Panc1 (cell line): ENCODE results near the gene HEXD. TPM values are rescaled to one million over a fixed set of nuclear protein-coding genes. Genes with fewer than 3 reads are reported as not detected.

Experiments
- ATAC-seq: fragments of 200-7000 bp; cut with Tn5 transposase; 2 replicates; pipeline ENCODE4 v1.9.1; 2020; ENCODE audit warnings: mild to moderate bottlenecking, moderate library complexity
- BruUV-seq: library from RNA; stranded (reverse); fragments of 400-500 nt; replicated peaks from 2 replicates; lab custom pipeline; 2021; lab: Mats Ljungman, UMichigan
- CTCF ChIA-PET: fragments of 300-600 bp; sonication (Branson Sonifier 250); formaldehyde crosslinking; loops from one replicate; lab custom pipeline; 2022; ENCODE audit warnings: antibody characterized with exemption; lab: Charles Lee
- POLR2A ChIA-PET: fragments of 300-600 bp; sonication (Branson Sonifier 250); formaldehyde crosslinking; loops from one replicate; lab custom pipeline; 2022; ENCODE audit warnings: antibody characterized with exemption; lab: Charles Lee
- DNase-seq: peaks from one replicate; pipeline ENCODE4 v3.0.0-alpha.2; 2010; ENCODE audit warnings: low read depth, low spot score
- H3K27ac ChIP-seq: 2 replicates; pipeline ENCODE4 v1.5.1; 2011; ENCODE audit warnings: mild to moderate bottlenecking, low read length, inconsistent platforms
- H3K27me3 ChIP-seq: fragments of 200-500 bp; sonication (Bioruptor generic); 2 replicates; pipeline ENCODE4 v1.6.0; 2014; ENCODE audit warnings: low read length, inconsistent platforms; ENCODE audit not compliant: control insufficient read depth, insufficient read depth
- H3K36me3 ChIP-seq: fragments of 200-500 bp; sonication (Bioruptor generic); 2 replicates; pipeline ENCODE4 v1.5.1; 2014; ENCODE audit warnings: inconsistent platforms, mild to moderate bottlenecking, low read length, moderate library complexity; ENCODE audit not compliant: control insufficient read depth, insufficient read depth
- H3K4me1 ChIP-seq: 2 replicates; pipeline ENCODE4 v1.5.1; 2011; ENCODE audit warnings: inconsistent platforms, mild to moderate bottlenecking, low read length, moderate library complexity; ENCODE audit not compliant: control insufficient read depth, insufficient read depth
- H3K4me3 ChIP-seq, 2 experiments: 2 replicates each; pipeline ENCODE4 v1.5.1; 2011 to 2012; ENCODE audit warnings: low read depth in 2 of 2, low read length in 2 of 2, mild to moderate bottlenecking in 2 of 2, inconsistent platforms in 1 of 2, moderate library complexity in 1 of 2
- H3K9me3 ChIP-seq: fragments of 200-500 bp; sonication (Bioruptor generic); 2 replicates; pipeline ENCODE4 v1.5.1; 2014; ENCODE audit warnings: low read depth, mild to moderate bottlenecking, inconsistent platforms, low read length, moderate library complexity; ENCODE audit not compliant: control insufficient read depth, insufficient read depth
- CTCF ChIP-seq: fragments of 450-650 bp; IDR thresholded peaks from 2 replicates; pipeline ENCODE4 v1.5.1; 2017; ENCODE audit warnings: mild to moderate bottlenecking
- POLR2AphosphoS5 ChIP-seq: IDR thresholded peaks from 2 replicates; pipeline ENCODE4 v1.6.1; 2012; ENCODE audit warnings: mild to moderate bottlenecking, low read depth, low read length, moderate library complexity
- REST ChIP-seq, 2 experiments: IDR thresholded peaks; 2 replicates each; pipeline ENCODE4 v1.6.1; 2011 to 2012; ENCODE audit warnings: low read depth in 2 of 2, control low read depth in 1 of 2, low read length in 1 of 2, mild to moderate bottlenecking in 1 of 2, moderate library complexity in 1 of 2; ENCODE audit not compliant: insufficient read depth in 1 of 2
- SIN3A ChIP-seq: IDR thresholded peaks from 2 replicates; pipeline ENCODE4 v1.6.1; 2012; ENCODE audit warnings: low read depth, mild to moderate bottlenecking, low read length, moderate library complexity, borderline replicate concordance; ENCODE audit not compliant: insufficient read depth
- TCF7L2 ChIP-seq: IDR thresholded peaks from 2 replicates; pipeline ENCODE4 v1.6.1; 2011; ENCODE audit warnings: mild to moderate bottlenecking, low read depth, low read length, inconsistent platforms
- in situ Hi-C: cut with HindIII; loops from 2 replicates; pipeline ENCODE4 v1.10.0; 2016; ENCODE audit warnings: low sequenced_read_pairs, low pct_unique_long_range_greater_than_20kb
- intact Hi-C: fragments of 100-400 bp; cut with micrococcal nuclease; formaldehyde crosslinking; loops from one replicate; pipeline ENCODE4 v1.10.0; 2022; ENCODE audit not compliant: unreplicated experiment
- total RNA-seq: library from RNA; stranded (reverse); gene quantifications from one replicate; pipeline ENCODE4 v1.2.1, GENCODE V29; 2021; ENCODE audit not compliant: unreplicated experiment

HEXD gene
- total RNA-seq, 1 experiment from 2014 or later = 25.6 TPM

- no peak overlapping the region for H3K4me3 ChIP-seq
- H3K36me3 ChIP-seq = no peaks in the 10 kb centered on the region
- no peak overlapping the region for H3K27ac ChIP-seq
- ATAC-seq (no peak), DNase-seq (no peak)
- TF ChIP-seq CTCF (no peak), SIN3A (no peak), REST (IDR thresholded peaks at IDR 0.05; ENCODE audit: insufficient read depth in 1 of 2, low read depth in 2 of 2, low read length in 1 of 2) (no peak), POLR2AphosphoS5 (no peak; the same call in none of the 2 replicates), TCF7L2 (no peak)
- in situ Hi-C loops = no loop called here
- peaks cover 7% of the 10 kb centered on the region; the same call in 1 of the 2 replicates for H3K4me1 ChIP-seq
- intact Hi-C loops = no loop called here
- no peaks in the 10 kb centered on the region for H3K27me3 ChIP-seq
- no TSS peak for BruUV-seq
- ChIA-PET CTCF (no interaction called here), POLR2A (no interaction called here)
- H3K9me3 ChIP-seq = no peaks in the 10 kb centered on the region
Observed at GRCh38 chr17:82440469-82440981, 22.4 kb downstream of the HEXD start.

- Histone ChIP-seq H3K27me3 (no peaks in the 10 kb centered on the region), H3K36me3 (no peaks in the 10 kb centered on the region), H3K4me3 (no peak overlapping the region), H3K27ac (no peak overlapping the region), H3K4me1 (peaks cover 11% of the 10 kb centered on the region; the same call in 1 of the 2 replicates), H3K9me3 (no peaks in the 10 kb centered on the region)
- CTCF ChIA-PET = no interaction called here
- TF ChIP-seq POLR2AphosphoS5 (no peak), SIN3A (0 out of 2 replicates have a peak, but pooled peaks have one; percentile 22)
- intact Hi-C loops = no loop called here
- in situ Hi-C loops = no loop called here
- BruUV-seq = no TSS peak
- ATAC-seq (peak; percentile 21; the same call in 1 of the 2 replicates), DNase-seq (no peak)
- POLR2A ChIA-PET = no interaction called here
Observed at GRCh38 chr17:82440991-82441627, 23.0 kb downstream of the HEXD start.
